K562 (cell line): ENCODE results near the gene RNASE13. TPM values are rescaled to one million over a fixed set of nuclear protein-coding genes. Genes with fewer than 3 reads are reported as not detected.

Source experiments
- ATAC-seq: fragments of 200-7000 bp; cut with Tn5 transposase; 3 replicates; pipeline ENCODE4 v1.9.1; 2020; ENCODE audit warnings: moderate library complexity
- BruUV-seq: library from RNA; stranded (reverse); fragments of 400-500 nt; replicated peaks from 2 replicates; lab custom pipeline; 2021; lab: Mats Ljungman, UMichigan
- CTCF ChIA-PET: fragments of 300-600 bp; formaldehyde crosslinking; extraction: SDS; loops from one replicate; lab custom pipeline; 2021; ENCODE audit warnings: low intra/inter-chr PET ratio; lab: Yijun Ruan, JAX
- POLR2A ChIA-PET: fragments of 300-600, 350-650 bp; sonication (Branson Sonifier 250); formaldehyde crosslinking; extraction: SDS; loops from one replicate; lab custom pipeline; 2021; ENCODE audit warnings: antibody characterized with exemption, inconsistent platforms; lab: Yijun Ruan, JAX
- DNase-seq, 4 experiments: peaks; one replicate each; pipeline versions ENCODE4 v3.0.0 to v3.0.0-alpha.2; 2011 to 2018; ENCODE audit warnings: low spot score in 3 of 4, mixed read lengths in 3 of 4; ENCODE audit errors: extremely low read depth in 1 of 4
- FAIRE-seq: peaks from 2 replicates; lab custom pipeline; 2011; peaks lifted over from hg19 to GRCh38; lab: Jason Lieb, UNC
- H2AFZ ChIP-seq: 2 replicates; pipeline ENCODE4 v1.6.0; 2011; ENCODE audit warnings: low read depth, low read length, control low read depth, inconsistent platforms
- H3K27ac ChIP-seq: fragments of 200-600 bp; 3 replicates; pipeline ENCODE4 v1.8.0; 2011; ENCODE audit warnings: low read depth, mild to moderate bottlenecking, control low read depth, inconsistent platforms, low read length, moderate library complexity, mixed read lengths; ENCODE audit errors: extremely low read depth
- H3K27me3 ChIP-seq, 2 experiments: fragments of 300-600 bp in 1 of 2; 2 replicates in 1 of 2; 3 replicates in 1 of 2; pipeline versions ENCODE4 v1.6.0 to v1.8.0; 2011; ENCODE audit warnings: inconsistent platforms in 2 of 2, low read length in 2 of 2, mild to moderate bottlenecking in 1 of 2, mixed read lengths in 1 of 2, moderate library complexity in 1 of 2; ENCODE audit not compliant: control insufficient read depth in 2 of 2, insufficient read depth in 2 of 2
- H3K36me3 ChIP-seq: fragments of 300-600 bp; 3 replicates; pipeline ENCODE4 v1.8.0; 2011; ENCODE audit warnings: mild to moderate bottlenecking, low read length, inconsistent platforms; ENCODE audit not compliant: control insufficient read depth, insufficient read depth
- H3K4me1 ChIP-seq, 2 experiments: fragments of 200-600 bp in 1 of 2; replicated peaks in 1 of 2; 2 replicates in 1 of 2; 3 replicates in 1 of 2; pipeline versions ENCODE4 v1.5.1 to v1.8.0; 2011; ENCODE audit warnings: inconsistent platforms in 2 of 2, low read length in 2 of 2, mild to moderate bottlenecking in 1 of 2, mixed read lengths in 1 of 2, moderate library complexity in 1 of 2; ENCODE audit not compliant: control insufficient read depth in 2 of 2, insufficient read depth in 2 of 2
- H3K4me2 ChIP-seq: 2 replicates; pipeline ENCODE4 v1.6.1; 2011; ENCODE audit warnings: low read length, control low read depth, inconsistent platforms, mixed read lengths; ENCODE audit not compliant: insufficient read depth
- H3K4me3 ChIP-seq: fragments of 200-600 bp; sonication (generic), shearing (Covaris generic); 2 replicates; pipeline ENCODE4 v1.5.1; 2016; ENCODE audit warnings: control low read depth, inconsistent platforms
- H3K79me2 ChIP-seq: fragments of 200-600 bp; 3 replicates; pipeline ENCODE4 v1.8.0; 2011; ENCODE audit warnings: low read length, inconsistent platforms; ENCODE audit not compliant: control insufficient read depth, insufficient read depth
- H3K9ac ChIP-seq, 2 experiments: 2 replicates each; pipeline versions ENCODE4 v1.6.0 to v1.6.1; 2011; ENCODE audit warnings: low read depth in 2 of 2, low read length in 2 of 2, control low read depth in 1 of 2, inconsistent platforms in 1 of 2, mild to moderate bottlenecking in 1 of 2, mixed read lengths in 1 of 2; ENCODE audit not compliant: insufficient read depth in 1 of 2
- H3K9me1 ChIP-seq: one replicate; pipeline ENCODE4 v1.6.0; 2011; ENCODE audit warnings: inconsistent platforms, mild to moderate bottlenecking, low read length, moderate library complexity; ENCODE audit not compliant: control insufficient read depth, insufficient read depth
- H3K9me3 ChIP-seq: replicated peaks from 2 replicates; pipeline ENCODE4 v1.5.1; 2011; ENCODE audit warnings: low read depth, low read length, inconsistent platforms; ENCODE audit not compliant: control insufficient read depth, insufficient read depth
- H4K20me1 ChIP-seq: replicated peaks from 2 replicates; pipeline ENCODE4 v1.6.1; 2011; ENCODE audit warnings: low read length, inconsistent platforms, mixed read lengths; ENCODE audit not compliant: control insufficient read depth, insufficient read depth
- BCL6 ChIP-seq: fragments of 250-450 bp; sonication (Bioruptor Pico); IDR thresholded peaks from 2 replicates; pipeline ENCODE4 v1.4.0; 2020
- DDX20 ChIP-seq: fragments of 450-650 bp; IDR thresholded peaks from 2 replicates; pipeline ENCODE4 v1.6.1; 2016; ENCODE audit warnings: missing genetic modification characterization, low read depth, mild to moderate bottlenecking, missing compliant biosample characterization, moderate library complexity
- E4F1 ChIP-seq: fragments of 250-450 bp; sonication (Bioruptor Pico); IDR thresholded peaks from 2 replicates; pipeline ENCODE4 v1.5.0; 2021; ENCODE audit warnings: mild to moderate bottlenecking, borderline replicate concordance
- ERF ChIP-seq: fragments of 450-650 bp; formaldehyde crosslinking; IDR thresholded peaks from 2 replicates; pipeline ENCODE4 v1.4.0; 2020; ENCODE audit warnings: mild to moderate bottlenecking, mixed read lengths
- HMGN3 ChIP-seq: IDR thresholded peaks from 2 replicates; pipeline ENCODE4 v1.6.1; 2011; ENCODE audit warnings: borderline replicate concordance, low read depth, mild to moderate bottlenecking, mixed read lengths, low read length; ENCODE audit not compliant: insufficient read length; ENCODE audit errors: extremely low read depth
- POLR2G ChIP-seq: fragments of 200-400 bp; formaldehyde crosslinking; IDR thresholded peaks from 2 replicates; pipeline ENCODE4 v1.6.1; 2017; ENCODE audit warnings: low read depth, mild to moderate bottlenecking, antibody characterized with exemption, low read length, moderate library complexity
- RAD51 ChIP-seq: fragments of 450-650 bp; IDR thresholded peaks from 2 replicates; pipeline ENCODE4 v1.7.1; 2016; ENCODE audit warnings: low read depth, mild to moderate bottlenecking, borderline replicate concordance
- RBM14 ChIP-seq: fragments of 200-400 bp; formaldehyde crosslinking; IDR thresholded peaks from 2 replicates; pipeline ENCODE4 v1.6.1; 2018; ENCODE audit warnings: low read depth, mild to moderate bottlenecking, low read length, moderate library complexity, borderline replicate concordance; ENCODE audit not compliant: insufficient read depth
- RERE ChIP-seq: sonication (generic); formaldehyde crosslinking; IDR thresholded peaks from 2 replicates; pipeline ENCODE4 v1.8.0; 2023; ENCODE audit warnings: missing genetic modification reagents, mild to moderate bottlenecking, borderline replicate concordance
- SIRT6 ChIP-seq: IDR thresholded peaks from one replicate; pipeline ENCODE4 v1.6.1; 2012; ENCODE audit warnings: low read depth, mild to moderate bottlenecking, control low read depth, inconsistent platforms, low read length, moderate library complexity
- WHSC1 ChIP-seq: IDR thresholded peaks from one replicate; pipeline ENCODE4 v1.6.1; 2012; ENCODE audit warnings: low read length, control low read depth, inconsistent platforms
- ZBTB43 ChIP-seq: sonication (generic); formaldehyde crosslinking; IDR thresholded peaks from 2 replicates; pipeline ENCODE4 v1.8.0; 2023; ENCODE audit warnings: mild to moderate bottlenecking, missing genetic modification reagents
- ZNF263 ChIP-seq: sonication (generic); formaldehyde crosslinking; IDR thresholded peaks from 2 replicates; pipeline ENCODE4 v1.8.0; 2022; ENCODE audit warnings: mild to moderate bottlenecking, missing genetic modification reagents, borderline replicate concordance
- WGBS: fragments of 100-300 bp; shearing (Covaris generic); methylation state at CpG from one replicate; pipeline ENCODE4 v1.1.6; 2016; ENCODE audit warnings: low coverage, mixed read lengths; ENCODE audit not compliant: insufficient coverage; ENCODE audit errors: missing lambda C conversion rate; 5-methylcytosine and 5-hydroxymethylcytosine counted together
- in situ Hi-C: fragments of 300-500 bp; cut with MboI; formaldehyde crosslinking; loops from 4 replicates; pipeline ENCODE4 v1.15.0; 2018; ENCODE audit warnings: inconsistent platforms, mixed read lengths
- intact Hi-C: fragments of 100-400 bp; cut with micrococcal nuclease; formaldehyde crosslinking; loops from 2 replicates; pipeline ENCODE4 v1.14.2; 2022
- polyA plus RNA-seq, 8 experiments: library from polyadenylated mRNA; depleted of rRNA in 4 of 8; stranded (reverse) in 5 of 8; unstranded in 3 of 8; fragments of >200 nt; fragmentation: Nextera tagmentation in 2 of 8; fragmentation: Illumina TruSeq in 1 of 8; extraction: Ambion mirVana in 2 of 8; extraction: Trizol in 1 of 8; gene quantifications; 2 replicates each; pipeline versions ENCODE4 v1.2.1 to v1.2.3, GENCODE V29; 2011 to 2014; ENCODE audit warnings: inconsistent platforms in 1 of 8, missing spikeins in 1 of 8
- total RNA-seq, 7 experiments: library from RNA; depleted of rRNA in 6 of 7; stranded (reverse); fragments of >200 nt in 6 of 7; fragmentation: Illumina TruSeq in 2 of 7; extraction: Trizol in 2 of 7; gene quantifications; 2 replicates each; pipeline versions ENCODE4 v1.2.1 to v1.2.3, GENCODE V29; 2011 to 2021; ENCODE audit warnings: low replicate concordance in 1 of 7

RNASE13 gene
- total and polyA plus RNA-seq, 9 of the 15 experiments (the other 6 are each of a cell fraction or from before 2014, with no cell fraction given) = not detected

- Histone ChIP-seq H3K27ac (no peak overlapping the region), H3K79me2 (no peaks in the 10 kb centered on the region), H3K9ac (no peak overlapping the region), H3K4me2 (no peak overlapping the region), H4K20me1 (no peaks in the 10 kb centered on the region), H3K4me1 (peaks cover 0 to 6% of the 10 kb centered on the region in 2 experiments; a peak in 3 of 5 replicates), H3K9me3 (no peaks in the 10 kb centered on the region), H2AFZ (no peak overlapping the region), H3K4me3 (no peak overlapping the region), H3K36me3 (no peaks in the 10 kb centered on the region), H3K9me1 (no peaks in the 10 kb centered on the region), H3K27me3 (no peaks in the 10 kb centered on the region)
- no peak for DNase-seq
- WGBS = 21% methylated on average over 6 of the region's 10 CpGs
- CTCF ChIA-PET = no interaction called here
- intact Hi-C loops = no loop called here
- BruUV-seq = no TSS peak
- in situ Hi-C loops = no loop called here
- POLR2A ChIA-PET = interaction anchor here (0.6 kb wide), 1 partner anchor 201 kb away, joined by 4 read pairs; no protein-coding TSS in a partner anchor
- no peak for ATAC-seq
- no peak for FAIRE-seq
- TF ChIP-seq ZNF263 (no peak), WHSC1 (no peak), ZBTB43 (CRISPR knock-in tag) (no peak), RBM14 (no peak), RAD51 (no peak), BCL6 (no peak), E4F1 (CRISPR knock-in tag) (no peak), RERE (CRISPR knock-in tag) (no peak), SIRT6 (no peak), ERF (CRISPR knock-in tag) (no peak), POLR2G (no peak), DDX20 (no peak), HMGN3 (no peak)
These were observed 44.1 kb upstream of the RNASE13 start for GRCh38 chr14:21078726-21079125.
